Choroid plexus epithelial cell (primary cell): ENCODE measurements around the gene CXCL8.

ENCODE experiments used
- DNase-seq: peaks from one replicate; pipeline ENCODE4 v3.0.0-alpha.2; 2010; ENCODE audit warnings: low read depth
- H3K4me3 ChIP-seq: 2 replicates; pipeline ENCODE4 v1.5.1; 2011; ENCODE audit warnings: low read depth, mild to moderate bottlenecking, control low read depth, low read length, moderate library complexity
- CTCF ChIP-seq: conservative IDR thresholded peaks from 2 replicates; pipeline ENCODE4 v1.5.1; 2011; ENCODE audit warnings: low read depth, mild to moderate bottlenecking, control low read depth, inconsistent platforms, low read length, moderate library complexity

Gene CXCL8

GRCh38 chr4:73742490-73743160, 2.3 kb downstream of the CXCL8 start:
- TF ChIP-seq CTCF = no peak
- DNase-seq = no peak
- H3K4me3 ChIP-seq = peak overlapping the region; percentile 51

- H3K4me3 ChIP-seq = no peak overlapping the region
- DNase-seq = no peak
- TF ChIP-seq CTCF = no peak
These were observed 2.9 kb downstream of the CXCL8 start for GRCh38 chr4:73743281-73743680.

GRCh38 chr4:73743795-73744194, 3.4 kb downstream of the CXCL8 start:
- no peak for TF ChIP-seq CTCF
- DNase-seq = no peak

GRCh38 chr4:73744203-73744602, 3.8 kb downstream of the CXCL8 start:
- no peak overlapping the region for H3K4me3 ChIP-seq
- TF ChIP-seq CTCF = no peak
- no peak for DNase-seq

More at GRCh38 chr4:73743795-73744194, 3.4 kb downstream of the CXCL8 start:
- H3K4me3 ChIP-seq = no peak overlapping the region

- no peak overlapping the region for H3K4me3 ChIP-seq
- TF ChIP-seq CTCF = no peak
- no peak for DNase-seq
These were observed 10.4 kb downstream of the CXCL8 start for GRCh38 chr4:73750730-73751129.

GRCh38 chr4:73751166-73751565, 10.8 kb downstream of the CXCL8 start:
- no peak for TF ChIP-seq CTCF
- H3K4me3 ChIP-seq = no peak overlapping the region
- DNase-seq = no peak

GRCh38 chr4:73751830-73752229, 11.5 kb downstream of the CXCL8 start:
- no peak for DNase-seq
- no peak overlapping the region for H3K4me3 ChIP-seq
- TF ChIP-seq CTCF = no peak
